GM23338 (cell line): ENCODE results near the gene ALDH5A1. TPM values are rescaled to one million over a fixed set of nuclear protein-coding genes. Genes with fewer than 3 reads are reported as not detected.

Experiments used
- ATAC-seq: fragments of 200-7000 bp; cut with Tn5 transposase; 3 replicates; pipeline ENCODE4 v1.9.1; 2020
- DNase-seq: peaks from one replicate; pipeline ENCODE4 v3.0.0-alpha.2; 2015; ENCODE audit warnings: low spot score
- H2AFZ ChIP-seq: fragments of 200-600 bp; sonication (generic); 2 replicates; pipeline ENCODE4 v1.8.0; 2016; ENCODE audit warnings: antibody characterized with exemption, mild to moderate bottlenecking, moderate library complexity
- H3F3A ChIP-seq: fragments of 200-600 bp; sonication (generic); replicated peaks from 2 replicates; pipeline ENCODE4 v1.8.0; 2017; ENCODE audit warnings: antibody characterized with exemption, mixed run types, low read depth
- H3K27ac ChIP-seq: fragments of 200-600 bp; sonication (generic); 2 replicates; pipeline ENCODE4 v1.6.1; 2016; ENCODE audit warnings: low read depth
- H3K27me3 ChIP-seq: fragments of 200-600 bp; sonication (generic); 2 replicates; pipeline ENCODE4 v1.8.0; 2016; ENCODE audit warnings: mild to moderate bottlenecking, mixed run types, moderate library complexity; ENCODE audit not compliant: insufficient read depth
- H3K36me3 ChIP-seq: fragments of 200-600 bp; sonication (generic); 2 replicates; pipeline ENCODE4 v1.8.0; 2016; ENCODE audit warnings: mild to moderate bottlenecking; ENCODE audit not compliant: insufficient read depth
- H3K4me1 ChIP-seq: fragments of 200-600 bp; sonication (generic); 2 replicates; pipeline ENCODE4 v1.8.0; 2016; ENCODE audit warnings: mild to moderate bottlenecking, moderate library complexity; ENCODE audit not compliant: insufficient read depth
- H3K4me2 ChIP-seq: fragments of 200-600 bp; sonication (generic); 2 replicates; pipeline ENCODE4 v1.7.1; 2017; ENCODE audit warnings: mixed run types
- H3K4me3 ChIP-seq: fragments of 200-600 bp; sonication (generic); 2 replicates; pipeline ENCODE4 v1.6.1; 2016; ENCODE audit warnings: mixed run types
- H3K79me2 ChIP-seq: fragments of 200-600 bp; sonication (generic); replicated peaks from 2 replicates; pipeline ENCODE4 v1.8.0; 2017; ENCODE audit warnings: mild to moderate bottlenecking; ENCODE audit not compliant: insufficient read depth
- H3K9me2 ChIP-seq: fragments of 200-600 bp; sonication (generic); 2 replicates; pipeline ENCODE4 v1.8.0; 2017; ENCODE audit not compliant: insufficient read depth
- H4K20me1 ChIP-seq: fragments of 200-600 bp; sonication (generic); replicated peaks from 2 replicates; pipeline ENCODE4 v1.8.0; 2017; ENCODE audit warnings: mild to moderate bottlenecking; ENCODE audit not compliant: insufficient read depth
- H3K27ac Mint-ChIP-seq: 2 replicates; pipeline ENCODE4 v1.8.0; 2020; ENCODE audit warnings: inconsistent platforms, mild to moderate bottlenecking, moderate library complexity, mixed read lengths
- H3K27me3 Mint-ChIP-seq: 3 replicates; pipeline ENCODE4 v1.8.0; 2022; ENCODE audit warnings: low read depth, mild to moderate bottlenecking, moderate library complexity, mixed read lengths, inconsistent platforms; ENCODE audit not compliant: insufficient read depth, poor library complexity
- H3K36me3 Mint-ChIP-seq: 3 replicates; pipeline ENCODE4 v1.8.0; 2021; ENCODE audit warnings: low read depth, mild to moderate bottlenecking, inconsistent platforms, moderate library complexity, mixed read lengths
- H3K4me1 Mint-ChIP-seq: 3 replicates; pipeline ENCODE4 v1.8.0; 2020; ENCODE audit warnings: mild to moderate bottlenecking, inconsistent platforms, mixed read lengths
- H3K4me3 Mint-ChIP-seq: 3 replicates; pipeline ENCODE4 v1.8.0; 2021; ENCODE audit warnings: moderate library complexity, mild to moderate bottlenecking, inconsistent platforms, mixed read lengths
- H3K9me3 Mint-ChIP-seq: 3 replicates; pipeline ENCODE4 v1.8.0; 2020; ENCODE audit warnings: moderate library complexity, mild to moderate bottlenecking, inconsistent platforms, mixed read lengths
- CREB1 ChIP-seq: fragments of 250-450 bp; sonication (Bioruptor Pico); IDR thresholded peaks from 2 replicates; pipeline ENCODE4 v1.5.0; 2020; ENCODE audit warnings: low read depth, mild to moderate bottlenecking, moderate library complexity
- CTCF ChIP-seq, 2 experiments: fragments of 200-600 bp in 1 of 2; sonication (generic) in 1 of 2; conservative IDR thresholded peaks; 2 replicates each; pipeline versions ENCODE4 v1.5.1 to v1.6.1; 2016 to 2017; ENCODE audit warnings: antibody characterized with exemption in 2 of 2, low read depth in 2 of 2, mild to moderate bottlenecking in 2 of 2, moderate library complexity in 1 of 2
- ETS1 ChIP-seq: IDR thresholded peaks from 2 replicates; pipeline ENCODE4 v1.6.1; 2016; ENCODE audit warnings: antibody characterized with exemption
- EZH2 ChIP-seq: fragments of 200-600 bp; sonication (generic); IDR thresholded peaks from one replicate; pipeline ENCODE4 v1.8.0; 2017; ENCODE audit warnings: antibody characterized with exemption, mild to moderate bottlenecking, low read depth; ENCODE audit not compliant: unreplicated experiment
- EZH2phosphoT487 ChIP-seq: fragments of 200-600 bp; sonication (generic); IDR thresholded peaks from one replicate; pipeline ENCODE4 v1.8.1; 2018; ENCODE audit warnings: antibody characterized with exemption; ENCODE audit not compliant: unreplicated experiment
- JUNB ChIP-seq: IDR thresholded peaks from one replicate; pipeline ENCODE4 v1.6.1; 2016; ENCODE audit warnings: antibody characterized with exemption; ENCODE audit not compliant: unreplicated experiment
- NANOG ChIP-seq: IDR thresholded peaks from 2 replicates; pipeline ENCODE4 v1.6.1; 2016; ENCODE audit warnings: antibody characterized with exemption, borderline replicate concordance
- POLR2AphosphoS5 ChIP-seq: IDR thresholded peaks from 2 replicates; pipeline ENCODE4 v1.6.1; 2016; ENCODE audit warnings: antibody characterized with exemption, low read depth
- REST ChIP-seq: IDR thresholded peaks from one replicate; pipeline ENCODE4 v1.6.1; 2018; ENCODE audit warnings: antibody characterized with exemption; ENCODE audit not compliant: unreplicated experiment
- STAT1 ChIP-seq: IDR thresholded peaks from one replicate; pipeline ENCODE4 v1.6.1; 2016; ENCODE audit warnings: antibody characterized with exemption; ENCODE audit not compliant: unreplicated experiment
- ZNF114 ChIP-seq: fragments of 250-450 bp; sonication (Bioruptor Pico); IDR thresholded peaks from 2 replicates; pipeline ENCODE4 v1.5.0; 2020; ENCODE audit warnings: mild to moderate bottlenecking, moderate library complexity
- ZNF331 ChIP-seq: fragments of 250-450 bp; sonication (Bioruptor Pico); IDR thresholded peaks from 2 replicates; pipeline ENCODE4 v1.5.0; 2020; ENCODE audit warnings: low read depth, mild to moderate bottlenecking, moderate library complexity
- ZNF462 ChIP-seq: fragments of 250-450 bp; sonication (Bioruptor Pico); IDR thresholded peaks from 2 replicates; pipeline ENCODE4 v1.5.0; 2020; ENCODE audit warnings: mild to moderate bottlenecking, moderate library complexity
- polyA plus RNA-seq: library from polyadenylated mRNA; unstranded; fragments of >200 nt; fragmentation: Nextera tagmentation; extraction: Ambion mirVana; gene quantifications from 2 replicates; pipeline ENCODE4 v1.2.1, GENCODE V29; 2016
- total RNA-seq: library from RNA; depleted of rRNA; stranded (reverse); fragments of >200 nt; shearing (Covaris generic); gene quantifications from 2 replicates; pipeline ENCODE4 v1.2.3, GENCODE V29; 2014

Gene ALDH5A1
- total and polyA plus RNA-seq, 2 experiments from 2014 or later: 3.1 to 5.2 TPM

- no peaks in the 10 kb centered on the region; the same call in 1 of the 2 replicates for H3K9me2 ChIP-seq
- no peaks in the 10 kb centered on the region for H4K20me1 ChIP-seq
- Mint-ChIP-seq H3K27ac (peak overlapping the region; percentile 49; the same call in 1 of the 2 replicates), H3K9me3 (no peaks in the 10 kb centered on the region), H3K27me3 (peaks cover 4% of the 10 kb centered on the region), H3K4me1 (no peaks in the 10 kb centered on the region), H3K36me3 (0 out of 3 replicates have a peak, but pooled peaks cover 3% of the 10 kb centered on the region), H3K4me3 (no peak overlapping the region)
- H3K4me3 ChIP-seq: no peak overlapping the region
- H3K27me3 ChIP-seq: no peaks in the 10 kb centered on the region
- ATAC-seq (no peak), DNase-seq (no peak)
- H3K27ac ChIP-seq: no peak overlapping the region
- no peaks in the 10 kb centered on the region for H3K4me1 ChIP-seq
- H3K79me2 ChIP-seq: no peaks in the 10 kb centered on the region
- no peaks in the 10 kb centered on the region for H3F3A ChIP-seq
- H3K36me3 ChIP-seq: no peaks in the 10 kb centered on the region
- TF ChIP-seq ZNF462 (CRISPR knock-in tag) (no peak), JUNB (no peak), EZH2phosphoT487 (no peak), STAT1 (no peak), ZNF114 (CRISPR knock-in tag) (no peak), REST (no peak), POLR2AphosphoS5 (no peak), ZNF331 (CRISPR knock-in tag) (no peak), EZH2 (no peak), ETS1 (no peak), CTCF (conservative IDR thresholded peaks at IDR 0.05; ENCODE audit: low read depth in 2 of 2) (no peak), NANOG (no peak), CREB1 (CRISPR knock-in tag) (no peak)
- no peak overlapping the region for H3K4me2 ChIP-seq
- no peak overlapping the region for H2AFZ ChIP-seq
Observed at GRCh38 chr6:24472181-24472580, 22.6 kb upstream of the ALDH5A1 start.
